ENCODE measurements around the gene TCP1. TPM values are rescaled to one million over a fixed set of nuclear protein-coding genes. Genes with fewer than 3 reads are reported as not detected.

TCP1 gene
- 126 and 204 TPM in 2 replicates for total RNA-seq

DNA sequence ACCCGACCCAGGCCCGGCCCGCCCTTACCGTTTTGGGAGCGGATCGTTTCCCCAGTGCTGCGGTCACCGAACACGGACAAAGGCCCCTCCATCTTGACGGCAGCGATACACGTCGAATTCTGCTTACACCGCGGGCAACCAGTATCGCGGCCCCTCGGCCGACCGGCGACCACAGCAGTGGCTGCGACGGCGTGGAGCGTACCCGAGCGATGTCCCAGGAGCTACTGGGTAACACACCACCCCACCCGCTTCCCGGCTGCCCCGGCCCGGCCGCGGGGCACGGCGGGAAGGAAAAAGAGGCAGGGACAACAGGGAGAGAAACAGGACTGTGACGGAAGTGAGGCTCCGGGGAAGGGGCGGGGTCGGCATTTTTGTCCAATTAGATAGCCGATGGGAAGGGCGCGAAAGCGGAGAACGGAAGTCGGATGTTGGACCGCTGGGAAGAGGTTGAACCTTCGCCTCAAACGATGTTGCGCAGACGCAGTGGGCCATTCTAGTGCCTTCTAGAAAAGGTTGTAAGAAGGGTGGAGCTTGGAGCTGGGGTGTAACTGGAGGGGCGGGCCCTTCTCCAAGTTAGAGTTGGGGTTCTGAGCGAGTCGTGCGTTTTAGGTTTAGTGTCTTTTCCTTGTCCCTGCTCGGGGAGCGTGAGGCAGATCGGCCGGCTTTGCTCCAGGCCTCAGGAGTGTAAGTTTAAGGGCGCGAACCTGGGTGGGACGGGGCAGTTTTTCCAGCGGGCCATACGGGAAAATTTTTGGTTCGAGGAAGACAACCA, at the start of gene TCP1:
Gene TCP1, minus strand, starts transcription at position 226 of the 772 bp plus-strand sequence. Its CDS starts 134 bp downstream, at position 92.

DNA sequence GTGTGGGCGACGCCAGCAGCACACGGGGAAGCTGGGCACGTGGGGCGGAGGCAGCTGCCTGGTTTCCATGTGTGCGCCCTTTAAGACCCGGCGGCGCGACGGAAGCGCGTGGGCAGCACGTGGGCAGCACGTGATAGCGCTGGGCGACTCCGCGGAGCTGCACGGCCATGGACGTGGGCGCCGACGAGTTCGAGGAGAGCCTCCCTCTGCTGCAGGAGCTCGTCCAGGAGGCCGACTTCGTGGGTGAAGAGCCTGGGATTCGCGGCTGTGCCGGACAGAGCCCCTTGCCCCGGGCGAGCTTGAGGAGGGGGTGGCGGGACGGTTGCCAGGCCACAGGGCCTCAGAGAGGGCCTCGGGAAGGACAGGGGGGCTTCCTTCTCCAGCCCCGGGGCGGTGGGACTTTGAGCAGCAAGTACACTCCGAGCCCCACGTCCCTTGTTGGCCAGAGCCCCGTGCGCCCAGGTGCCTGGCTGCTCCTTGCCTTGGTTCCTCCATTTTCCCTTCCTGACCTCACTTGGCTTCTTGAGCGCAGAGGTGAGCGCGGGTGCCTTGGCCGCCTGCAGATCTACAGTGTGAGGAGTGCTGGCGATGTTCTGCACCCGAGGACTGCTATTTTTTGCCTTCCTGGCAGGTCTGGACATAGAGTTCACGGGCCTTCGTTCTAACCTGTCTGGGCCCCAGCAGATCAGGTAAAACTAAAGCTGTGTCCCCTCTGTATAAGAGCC, 10.9 kb upstream of the TCP1 start, which contains the start of gene PNLDC1:
Gene PNLDC1, plus strand, starts transcription at position 136 of the 725 bp plus-strand sequence. Its CDS starts 32 bp downstream, at position 168.

DNA sequence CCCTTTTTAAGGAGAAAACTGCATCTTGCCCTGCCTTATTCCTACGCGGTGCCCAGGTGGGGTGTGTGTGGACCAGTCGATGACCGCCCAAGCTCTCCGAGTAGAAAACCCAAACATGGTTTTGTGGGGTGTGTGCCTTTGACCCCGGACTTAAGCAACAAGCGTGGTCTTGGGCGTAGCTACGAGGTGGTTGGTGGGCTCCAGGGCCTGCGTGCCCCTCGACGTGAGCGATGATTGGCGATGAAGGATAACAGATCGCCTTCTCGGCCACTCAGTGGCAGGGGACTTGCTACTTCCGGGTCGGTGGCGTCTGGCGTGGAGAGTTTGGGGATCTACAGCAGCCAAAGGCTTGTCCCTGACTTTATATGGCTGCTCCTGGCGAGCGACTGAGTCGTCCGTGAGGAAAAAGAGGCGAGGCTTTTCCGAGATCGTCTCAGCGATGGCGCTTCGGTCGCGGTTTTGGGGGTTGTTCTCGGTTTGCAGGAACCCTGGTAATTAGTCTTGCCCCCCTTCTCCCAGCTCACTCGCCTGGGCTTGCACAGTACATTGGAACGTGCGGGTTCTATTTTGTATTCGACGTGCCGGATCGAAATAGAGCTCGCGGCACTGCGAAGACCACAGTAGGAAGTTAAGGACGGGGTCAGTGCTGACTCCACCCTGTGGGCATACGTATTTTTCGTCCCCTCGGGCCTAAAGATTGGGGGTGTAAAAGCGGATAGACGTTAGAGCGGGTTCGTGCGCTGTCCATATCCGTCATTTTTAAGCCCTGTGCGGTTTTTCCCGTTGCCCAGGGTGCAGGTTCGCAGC, 950 bp upstream of the TCP1 start, which contains the start of gene MRPL18:
Gene MRPL18, plus strand, starts transcription at position 319 of the 807 bp plus-strand sequence. Its CDS starts 121 bp downstream, at position 440.

DNA sequence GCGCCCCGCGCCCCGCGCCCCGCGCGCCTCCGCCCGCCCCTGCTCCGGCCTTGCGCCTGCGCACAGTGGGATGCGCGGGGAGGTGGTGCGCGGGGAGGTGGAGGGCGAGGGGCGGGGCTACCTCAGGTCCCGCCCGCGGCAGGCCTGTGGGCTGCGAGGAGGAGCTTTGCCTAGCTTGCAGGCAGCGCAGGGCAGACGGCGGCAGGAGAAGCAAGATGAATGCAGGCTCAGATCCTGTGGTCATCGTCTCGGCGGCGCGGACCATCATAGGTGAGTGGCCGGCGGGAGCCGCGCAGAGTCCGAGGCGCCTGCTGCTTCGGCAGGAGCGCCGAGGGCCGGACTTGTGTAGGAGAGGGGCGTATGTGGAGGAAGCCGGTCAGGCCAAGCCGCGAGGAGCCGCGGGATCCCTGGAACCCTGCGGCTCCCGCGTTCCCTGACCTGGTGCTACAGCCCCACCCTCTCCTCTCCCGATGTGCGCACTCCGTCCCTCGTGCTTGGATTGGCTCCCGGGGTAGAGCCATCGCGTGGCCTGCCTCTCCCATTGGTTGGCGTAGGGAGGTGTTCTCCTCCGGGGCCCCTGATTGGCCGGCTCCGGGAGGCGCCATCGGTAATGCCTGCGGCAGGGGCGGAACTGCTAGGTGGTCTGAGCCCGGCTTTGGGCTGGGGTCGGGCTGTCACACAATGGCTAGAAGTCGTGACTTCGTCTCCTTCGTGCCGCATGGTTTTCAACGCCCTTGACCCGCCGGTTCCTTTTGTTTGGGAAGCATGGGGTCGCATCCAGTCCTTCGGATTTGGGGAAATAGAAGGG, 27.3 kb downstream of the TCP1 start, which contains the start of gene ACAT2:
Gene ACAT2, plus strand, starts transcription at position 173 of the 808 bp plus-strand sequence. Its CDS starts 43 bp downstream, at position 216.

Small RNAs within 50 kb of the gene (small RNA-seq; reads per million reads assigned to genes)
- gene SNORA20, result 626 reads per million, percentile 99 among the genes with 10 or more reads in this experiment
- gene SNORA29, result not detected

Other genes starting within 250 kb of the TCP1 start
- 22.0 and 38.7 TPM in 2 replicates for gene SOD2, start 96.4 kb downstream of the TCP1 start, total RNA-seq
- gene WTAP, start 62.1 kb downstream of the TCP1 start, total RNA-seq, result 77.1 and 80.1 TPM in 2 replicates
- 14.5 and 54.0 TPM in 2 replicates for gene ACAT2, start 27.6 kb downstream of the TCP1 start, total RNA-seq
- 38.9 and 57.3 TPM in 2 replicates for gene MRPL18, start 865 bp upstream of the TCP1 start, total RNA-seq
- 0.11 TPM in 1 of 2 replicates, not detected in the other for gene PNLDC1, start 10.7 kb upstream of the TCP1 start, total RNA-seq
- gene MAS1, start 101.4 kb upstream of the TCP1 start, total RNA-seq, result not detected in 2 replicates
- gene IGF2R, start 179.5 kb upstream of the TCP1 start, total RNA-seq, result 85.2 and 106 TPM in 2 replicates